ENCODE data around the gene LBP.

DNA sequence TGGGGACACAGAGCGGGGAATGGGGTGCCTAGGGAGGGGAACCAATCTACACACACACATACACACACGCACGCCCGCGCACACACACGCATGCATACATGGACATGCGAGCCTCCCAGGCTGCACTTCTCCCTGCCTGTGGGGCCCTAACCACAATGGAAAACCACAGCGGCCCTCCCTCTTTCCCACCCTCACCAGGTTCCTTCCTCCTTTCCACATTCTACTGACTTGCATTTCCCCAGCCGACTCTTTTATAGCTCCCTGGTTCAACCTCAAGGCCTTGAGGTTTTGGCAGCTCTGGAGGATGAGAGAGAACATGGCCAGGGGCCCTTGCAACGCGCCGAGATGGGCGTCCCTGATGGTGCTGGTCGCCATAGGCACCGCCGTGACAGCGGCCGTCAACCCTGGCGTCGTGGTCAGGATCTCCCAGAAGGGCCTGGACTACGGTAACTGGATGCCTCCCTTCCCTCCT is 42.3 kb upstream of the LBP start, which contains the start of gene BPI:
- TF ChIP-seq ELF4 (IDR thresholded peaks at IDR 0.05), result no peak
- no peak for TF ChIP-seq HDGF (IDR thresholded peaks at IDR 0.05; ENCODE audit: borderline replicate concordance)
- no peak for TF ChIP-seq BHLHE40 (IDR thresholded peaks at IDR 0.05; ENCODE audit: borderline replicate concordance)
- TF ChIP-seq FOXA1 (IDR thresholded peaks at IDR 0.05), result no peak
- no peak for TF ChIP-seq SUZ12 (IDR thresholded peaks at IDR 0.05)
- TF ChIP-seq LEF1 (IDR thresholded peaks at IDR 0.05; ENCODE audit: borderline replicate concordance), result no peak
- no peak for TF ChIP-seq CTBP1 (IDR thresholded peaks at IDR 0.05; ENCODE audit: borderline replicate concordance)
- TF ChIP-seq ARNT (IDR thresholded peaks at IDR 0.05), result no peak
- TF ChIP-seq SP1 (IDR thresholded peaks at IDR 0.05), result no peak
- no peak for TF ChIP-seq NFRKB (IDR thresholded peaks at IDR 0.05)
- no peak for TF ChIP-seq FOXK2 (IDR thresholded peaks at IDR 0.05)
